Mucosa of descending colon (tissue), 3 donors: ENCODE data around the gene ASTN2. TPM values are rescaled to one million over a fixed set of nuclear protein-coding genes. Genes with fewer than 3 reads are reported as not detected.

Source experiments
- ATAC-seq: fragments of 200-7000 bp; cut with Tn5 transposase; one replicate; pipeline ENCODE4 v1.9.1; 2020; ENCODE audit warnings: mild to moderate bottlenecking, moderate library complexity
- DNase-seq, 3 donors: peaks; one replicate each; pipeline ENCODE4 v3.0.0-alpha.2; 2020
- H3K36me3 ChIP-seq: fragments of 200-600 bp; one replicate; pipeline ENCODE4 v1.8.0; 2021; ENCODE audit warnings: low read depth, mild to moderate bottlenecking
- H3K4me1 ChIP-seq: fragments of 200-600 bp; one replicate; pipeline ENCODE4 v1.8.0; 2021; ENCODE audit warnings: low read depth, mild to moderate bottlenecking
- H3K4me3 ChIP-seq: fragments of 200-600 bp; one replicate; pipeline ENCODE4 v1.8.0; 2021; ENCODE audit warnings: mild to moderate bottlenecking
- H3K9me3 ChIP-seq: fragments of 200-600 bp; one replicate; pipeline ENCODE4 v1.8.0; 2021; ENCODE audit warnings: mild to moderate bottlenecking
- CTCF ChIP-seq: fragments of 200-600 bp; IDR thresholded peaks from one replicate; pipeline ENCODE4 v1.8.0; 2022; ENCODE audit warnings: antibody characterized with exemption, mild to moderate bottlenecking
- intact Hi-C, 2 donors: fragments of 100-400 bp; cut with DNase I in 1 of 2; cut with micrococcal nuclease in 1 of 2; formaldehyde crosslinking; loops; one replicate each; pipeline versions ENCODE4 v1.11.0 to v1.11.1; 2022; cut with DNase I, micrococcal nuclease
- total RNA-seq, 3 donors: library from RNA; stranded (reverse); fragmentation: NEBNext Ultra II Directional in 2 of 3; extraction: Animal tissue kit (Norgen Biotek cat#: 25700) in 2 of 3; gene quantifications; one replicate each; pipeline versions ENCODE4 v1.2.1 to v1.2.4, GENCODE V29; 2021 to 2023
- donor health status: DM: no; HTN: no; CAD: no; lungs with moderate emphysema.
- donor health status: DM: no; HTN: no; CAD: no.
- donor health status: DM: no; HTN: yes; CAD: no.

The ASTN2 gene
- total RNA-seq, 3 donors from 2014 or later: 3.5 to 6.1 (median 5.4) TPM

DNA sequence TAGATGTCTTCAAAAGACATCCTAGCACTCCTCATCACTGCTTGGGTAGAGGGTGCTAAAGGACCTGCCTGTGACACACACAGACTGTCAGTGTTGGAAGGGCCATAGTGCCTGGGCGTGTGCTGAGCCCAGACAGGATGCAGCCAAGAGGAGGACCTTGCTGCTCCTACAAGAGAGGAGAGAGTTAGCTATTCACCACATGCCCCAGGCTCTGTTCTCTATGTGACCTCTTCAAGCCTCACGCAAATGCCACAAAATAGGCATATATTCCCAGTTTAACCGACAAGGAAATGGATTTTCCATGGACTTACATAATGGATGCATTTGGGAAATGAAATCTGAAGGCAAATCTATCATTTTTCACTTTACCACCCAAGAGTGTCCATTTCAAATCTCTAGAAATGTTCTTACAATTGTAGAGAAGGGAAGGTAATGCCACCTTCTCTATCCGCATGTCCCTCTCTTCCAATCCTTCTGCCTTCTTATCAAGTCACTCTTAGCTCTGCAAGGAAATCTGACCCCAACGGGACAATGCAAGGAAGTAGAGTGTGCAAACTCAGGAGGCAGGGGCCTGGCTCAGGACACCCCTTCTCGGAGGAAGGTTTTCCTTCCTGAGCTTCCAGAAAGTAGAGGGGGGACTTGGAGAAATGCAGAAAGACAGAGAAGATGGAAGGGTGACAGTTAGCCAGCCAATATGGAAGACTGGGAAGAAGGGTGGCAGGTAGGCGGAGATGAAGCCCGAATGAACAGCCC is 678.3 kb downstream of the ASTN2 start:
- TF ChIP-seq CTCF: no peak
- Histone ChIP-seq H3K36me3 (no peaks in the 10 kb centered on the region), H3K4me3 (no peak overlapping the region), H3K4me1 (no peaks in the 10 kb centered on the region), H3K9me3 (no peaks in the 10 kb centered on the region)
- intact Hi-C loops: loop anchor here in 1 of 2 donors (10.0 kb wide), 1 partner anchor 128 kb away; no protein-coding TSS in a partner anchor
- DNase-seq (no peak), ATAC-seq (no peak)

- DNase-seq (no peak), ATAC-seq (no peak)
- no peaks in the 10 kb centered on the region for H3K9me3 ChIP-seq
- no peak for TF ChIP-seq CTCF
- H3K4me1 ChIP-seq: no peaks in the 10 kb centered on the region
- H3K4me3 ChIP-seq: no peak overlapping the region
- no peaks in the 10 kb centered on the region for H3K36me3 ChIP-seq
- intact Hi-C loops: loop anchor here in 1 of 2 donors (10.0 kb wide), 1 partner anchor 132 kb away; no protein-coding TSS in a partner anchor
Measured at GRCh38 chr9:116733010-116733641, 681.7 kb downstream of the ASTN2 start.

GRCh38 chr9:116726602-116727001 is 688.3 kb downstream of the ASTN2 start:
- intact Hi-C loops: no loop called here
- ATAC-seq (no peak), DNase-seq (no peak)
- Histone ChIP-seq H3K36me3 (no peaks in the 10 kb centered on the region), H3K4me3 (no peak overlapping the region), H3K9me3 (no peaks in the 10 kb centered on the region), H3K4me1 (no peaks in the 10 kb centered on the region)
- TF ChIP-seq CTCF: no peak

DNA sequence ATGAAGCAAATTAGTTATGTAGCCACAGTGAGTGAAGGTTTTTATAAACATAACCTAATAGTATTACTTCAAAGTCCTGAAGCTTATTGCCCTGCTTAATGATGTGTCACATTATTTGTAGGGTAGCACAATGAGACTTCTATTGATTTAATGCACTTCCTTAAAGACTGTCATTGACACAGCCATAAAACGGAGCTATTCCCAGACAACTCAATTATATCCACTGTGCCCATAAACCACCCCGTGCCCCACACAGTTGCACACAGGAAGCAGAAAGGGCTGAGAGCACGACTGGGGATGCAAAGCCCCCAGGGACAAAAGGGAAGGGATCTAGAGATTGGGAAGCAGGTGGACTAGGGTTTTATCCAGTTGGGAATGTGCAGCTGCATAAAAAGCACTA is 690.7 kb downstream of the ASTN2 start:
- Histone ChIP-seq H3K9me3 (no peaks in the 10 kb centered on the region), H3K4me1 (no peaks in the 10 kb centered on the region), H3K4me3 (no peak overlapping the region), H3K36me3 (no peaks in the 10 kb centered on the region)
- no peak for TF ChIP-seq CTCF
- DNase-seq: no peak
- no peak for ATAC-seq
- intact Hi-C loops: no loop called here

- no peak overlapping the region for H3K4me3 ChIP-seq
- intact Hi-C loops: no loop called here
- no peak for ATAC-seq
- H3K36me3 ChIP-seq: no peaks in the 10 kb centered on the region
- no peaks in the 10 kb centered on the region for H3K4me1 ChIP-seq
- no peak for TF ChIP-seq CTCF
- H3K9me3 ChIP-seq: no peaks in the 10 kb centered on the region
- DNase-seq: no peak
Measured at GRCh38 chr9:116721944-116722343, 692.9 kb downstream of the ASTN2 start.
